HepG2 (cell line): ENCODE results near the gene CALML5. TPM values are rescaled to one million over a fixed set of nuclear protein-coding genes. Genes with fewer than 3 reads are reported as not detected.

Experiments
- ATAC-seq: fragments of 200-7000 bp; cut with Tn5 transposase; 3 replicates; pipeline ENCODE4 v1.9.1; 2020; ENCODE audit warnings: mild to moderate bottlenecking, moderate library complexity
- BruUV-seq: library from RNA; stranded (reverse); fragments of 400-500 nt; replicated peaks from 2 replicates; lab custom pipeline; 2021; lab: Mats Ljungman, UMichigan
- CTCF ChIA-PET: fragments of 300-600 bp; formaldehyde crosslinking; extraction: SDS; loops from one replicate; lab custom pipeline; 2021; ENCODE audit warnings: low total read pairs, inconsistent platforms, low intra/inter-chr PET ratio; lab: Yijun Ruan, JAX
- POLR2A ChIA-PET: fragments of 350-600 bp; sonication (Branson Sonifier 250); formaldehyde crosslinking; loops from one replicate; lab custom pipeline; 2020; ENCODE audit warnings: antibody characterized with exemption, inconsistent platforms; lab: Yijun Ruan, JAX
- DNase-seq: peaks from one replicate; pipeline ENCODE4 v3.0.0-alpha.2; 2015; ENCODE audit warnings: low spot score
- FAIRE-seq: peaks from 3 replicates; lab custom pipeline; 2011; peaks lifted over from hg19 to GRCh38; lab: Jason Lieb, UNC
- H2AFZ ChIP-seq: one replicate; pipeline ENCODE4 v1.6.1; 2011; ENCODE audit warnings: low read length, inconsistent platforms
- H3K27ac ChIP-seq: fragments of 300-600 bp; 3 replicates; pipeline ENCODE4 v1.8.0; 2011; ENCODE audit warnings: mixed run types, mild to moderate bottlenecking, mixed read lengths, low read length, inconsistent platforms; ENCODE audit not compliant: insufficient read depth; ENCODE audit errors: extremely low read length
- H3K27me3 ChIP-seq, 2 experiments: fragments of 200-600 bp in 1 of 2; 2 replicates in 1 of 2; 3 replicates in 1 of 2; pipeline versions ENCODE4 v1.6.0 to v1.8.0; 2011; ENCODE audit warnings: low read length in 2 of 2, mild to moderate bottlenecking in 2 of 2, moderate library complexity in 2 of 2, inconsistent platforms in 1 of 2; ENCODE audit not compliant: insufficient read depth in 2 of 2, control insufficient read depth in 1 of 2
- H3K36me3 ChIP-seq, 2 experiments: fragments of 200-600 bp in 1 of 2; replicated peaks in 1 of 2; 2 replicates in 1 of 2; 3 replicates in 1 of 2; pipeline versions ENCODE4 v1.5.1 to v1.8.0; 2011; ENCODE audit warnings: low read length in 2 of 2, inconsistent platforms in 1 of 2; ENCODE audit not compliant: insufficient read depth in 2 of 2, control insufficient read depth in 1 of 2
- H3K4me1 ChIP-seq: 2 replicates; pipeline ENCODE4 v1.5.1; 2012; ENCODE audit warnings: low read length, inconsistent platforms; ENCODE audit not compliant: insufficient read depth
- H3K4me2 ChIP-seq: 2 replicates; pipeline ENCODE4 v1.6.0; 2011; ENCODE audit warnings: low read depth, low read length, inconsistent platforms
- H3K4me3 ChIP-seq, 3 experiments: fragments of 200-600 bp in 1 of 3; sonication (generic), shearing (Covaris generic) in 1 of 3; replicated peaks in 1 of 3; 2 replicates each; pipeline ENCODE4 v1.5.1; 2011 to 2016; ENCODE audit warnings: low read length in 3 of 3, inconsistent platforms in 2 of 3, low read depth in 2 of 3, mild to moderate bottlenecking in 2 of 3, control low read depth in 1 of 3, mixed read lengths in 1 of 3; ENCODE audit not compliant: insufficient read depth in 1 of 3
- H3K79me2 ChIP-seq: one replicate; pipeline ENCODE4 v1.6.1; 2011; ENCODE audit warnings: low read length, inconsistent platforms; ENCODE audit not compliant: insufficient read depth
- H3K9ac ChIP-seq: 2 replicates; pipeline ENCODE4 v1.6.0; 2011; ENCODE audit warnings: mild to moderate bottlenecking, low read depth, low read length, inconsistent platforms; ENCODE audit not compliant: insufficient read depth
- H3K9me3 ChIP-seq: 2 replicates; pipeline ENCODE4 v1.5.1; 2012; ENCODE audit warnings: mild to moderate bottlenecking, low read length
- H4K20me1 ChIP-seq: 2 replicates; pipeline ENCODE4 v1.6.0; 2011; ENCODE audit warnings: inconsistent platforms, mild to moderate bottlenecking, low read length, moderate library complexity; ENCODE audit not compliant: insufficient read depth
- CREM ChIP-seq, 2 experiments: sonication (generic) in 1 of 2; formaldehyde crosslinking in 1 of 2; IDR thresholded peaks; 2 replicates each; pipeline versions ENCODE4 v1.4.0 to v1.6.1; 2016 to 2020; ENCODE audit warnings: antibody characterized with exemption in 1 of 2, mild to moderate bottlenecking in 1 of 2, missing genetic modification reagents in 1 of 2
- HNF1B ChIP-seq: sonication (generic); formaldehyde crosslinking; IDR thresholded peaks from 2 replicates; pipeline ENCODE4 v1.5.1; 2020; ENCODE audit warnings: mild to moderate bottlenecking, moderate library complexity, missing genetic modification reagents
- KLF6 ChIP-seq: IDR thresholded peaks from 2 replicates; pipeline ENCODE4 v1.8.0; 2016; ENCODE audit warnings: missing biosample characterization, missing genetic modification reagents
- KMT2A ChIP-seq: sonication (generic); formaldehyde crosslinking; IDR thresholded peaks from 2 replicates; pipeline ENCODE4 v1.4.0; 2020; ENCODE audit warnings: missing genetic modification reagents
- PHF21A ChIP-seq: sonication (generic); formaldehyde crosslinking; IDR thresholded peaks from 2 replicates; pipeline ENCODE4 v1.5.0; 2020; ENCODE audit warnings: mild to moderate bottlenecking, missing genetic modification reagents
- PRPF4 ChIP-seq: fragments of 200-400 bp; formaldehyde crosslinking; IDR thresholded peaks from 2 replicates; pipeline ENCODE4 v1.6.1; 2016; ENCODE audit warnings: low read length, low read depth; ENCODE audit not compliant: poor library complexity, severe bottlenecking
- RERE ChIP-seq: IDR thresholded peaks from 2 replicates; pipeline ENCODE4 v1.6.1; 2016; ENCODE audit warnings: low read depth, missing genetic modification reagents, missing compliant biosample characterization
- REXO4 ChIP-seq: sonication (generic); formaldehyde crosslinking; IDR thresholded peaks from 2 replicates; pipeline ENCODE4 v1.8.0; 2022; ENCODE audit warnings: missing genetic modification reagents, mild to moderate bottlenecking, borderline replicate concordance
- SMARCE1 ChIP-seq: fragments of 450-650 bp; IDR thresholded peaks from 2 replicates; pipeline ENCODE4 v1.6.1; 2017; ENCODE audit warnings: borderline replicate concordance
- SNAPC5 ChIP-seq: sonication (generic); formaldehyde crosslinking; IDR thresholded peaks from 2 replicates; pipeline ENCODE4 v1.8.1; 2023; ENCODE audit warnings: mild to moderate bottlenecking, missing genetic modification reagents, borderline replicate concordance
- TBX2 ChIP-seq: sonication (generic); formaldehyde crosslinking; IDR thresholded peaks from 2 replicates; pipeline ENCODE4 v1.5.0; 2020; ENCODE audit warnings: missing genetic modification reagents, mild to moderate bottlenecking, borderline replicate concordance
- ZBTB44 ChIP-seq: sonication (generic); formaldehyde crosslinking; IDR thresholded peaks from 2 replicates; pipeline ENCODE4 v1.4.0; 2020; ENCODE audit warnings: missing genetic modification reagents
- ZNF224 ChIP-seq: sonication (generic); formaldehyde crosslinking; IDR thresholded peaks from 2 replicates; pipeline ENCODE4 v1.5.0; 2020; ENCODE audit warnings: mild to moderate bottlenecking, missing genetic modification reagents
- WGBS: methylation state at CpG from one replicate; pipeline ENCODE4 v1.1.6; 2017; ENCODE audit warnings: low lambda C conversion rate; 5-methylcytosine and 5-hydroxymethylcytosine counted together
- in situ Hi-C: cut with HindIII; loops from 2 replicates; pipeline ENCODE4 v1.10.0; 2017; ENCODE audit warnings: low pct_unique_long_range_greater_than_20kb; ENCODE audit not compliant: extremely low pct_ligation_motif_present
- intact Hi-C: fragments of 100-400 bp; cut with micrococcal nuclease; formaldehyde crosslinking; loops from one replicate; pipeline ENCODE4 v1.10.0; 2022; ENCODE audit not compliant: unreplicated experiment
- polyA plus RNA-seq, 8 experiments: library from polyadenylated mRNA; depleted of rRNA in 3 of 8; stranded (reverse) in 7 of 8; unstranded in 1 of 8; fragments of >200 nt; fragmentation: Illumina TruSeq in 4 of 8; extraction: Trizol in 4 of 8; gene quantifications; 2 replicates each; pipeline versions ENCODE4 v1.2.1 to v1.2.3, GENCODE V29; 2011 to 2016; ENCODE audit warnings: low read depth in 4 of 8, missing spikeins in 1 of 8, mixed read lengths in 1 of 8; ENCODE audit not compliant: insufficient read depth in 1 of 8
- total RNA-seq, 5 experiments: library from RNA; depleted of rRNA; stranded (reverse); fragments of >200 nt; fragmentation: Illumina TruSeq; extraction: Trizol; gene quantifications; 2 replicates each; pipeline ENCODE4 v1.2.3, GENCODE V29; 2016; ENCODE audit warnings: low read depth in 1 of 5

Gene CALML5
- total and polyA plus RNA-seq, 2 of the 13 experiments (the other 11 are each of a cell fraction or from before 2014, with no cell fraction given): not detected

- no peak for FAIRE-seq
- Histone ChIP-seq H3K4me1 (peaks cover 71% of the 10 kb centered on the region), H3K4me3 (no peak overlapping the region), H3K79me2 (no peaks in the 10 kb centered on the region)
- POLR2A ChIA-PET: interaction anchor here (2.4 kb wide), 1 partner anchor 10 kb away, joined by 14 read pairs; no protein-coding TSS in a partner anchor
- TF ChIP-seq PRPF4 (no peak), RERE (CRISPR knock-in tag) (no peak), ZBTB44 (CRISPR knock-in tag) (no peak), HNF1B (CRISPR knock-in tag) (no peak), REXO4 (no peak), PHF21A (CRISPR knock-in tag) (no peak), ZNF224 (CRISPR knock-in tag) (no peak), SMARCE1 (no peak), KLF6 (CRISPR knock-in tag) (no peak), KMT2A (CRISPR knock-in tag) (no peak), SNAPC5 (no peak), TBX2 (CRISPR knock-in tag) (no peak), CREM (IDR thresholded peaks at IDR 0.05) (no peak), CREM (CRISPR knock-in tag; IDR thresholded peaks at IDR 0.05) (no peak)
- TF ChIP-seq, all 625 proteins: peak for 0
- Histone ChIP-seq H3K9me3 (peaks cover 9% of the 10 kb centered on the region), H3K9ac (no peak overlapping the region), H3K4me2 (no peak overlapping the region), H2AFZ (no peak overlapping the region), H3K27ac (no peak overlapping the region), H3K27me3 (no peaks in the 10 kb centered on the region), H4K20me1 (no peaks in the 10 kb centered on the region), H3K36me3 (no peaks in the 10 kb centered on the region)
- in situ Hi-C loops: no loop called here
- BruUV-seq: no TSS peak
- intact Hi-C loops: no loop called here
- 92% methylated on average over 6 of the region's 6 CpGs for WGBS
- ATAC-seq: no peak
- no peak for DNase-seq
- CTCF ChIA-PET: no interaction called here
Observed at GRCh38 chr10:5537684-5538083, 38.3 kb upstream of the CALML5 start.
